ENCODE results near the gene ACSM3.
"Not testable (repeated sequence)": the region's sequence is repeated elsewhere in the genome, so short reads cannot be mapped to it uniquely, and the experiment has no call there.

The ACSM3 gene

DNA sequence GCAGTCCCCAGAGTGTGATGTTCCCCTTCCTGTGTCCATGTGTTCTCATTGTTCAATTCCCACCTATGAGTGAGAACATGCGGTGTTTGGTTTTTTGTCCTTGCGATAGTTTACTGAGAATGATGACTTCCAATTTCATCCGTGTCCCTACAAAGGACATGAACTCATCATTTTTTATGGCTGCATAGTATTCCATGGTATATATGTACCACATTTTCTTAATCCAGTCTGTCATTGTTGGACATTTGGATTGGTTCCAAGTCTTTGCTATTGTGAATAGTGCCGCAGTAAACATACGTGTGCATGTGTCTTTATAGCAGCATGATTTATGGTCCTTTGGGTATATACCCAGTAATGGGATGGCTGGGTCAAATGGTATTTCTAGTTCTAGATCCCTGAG lies 8.0 kb upstream of the ACSM3 start:
- not testable (repeated sequence) for DNase-seq (ENCODE audit: low read depth)

DNA sequence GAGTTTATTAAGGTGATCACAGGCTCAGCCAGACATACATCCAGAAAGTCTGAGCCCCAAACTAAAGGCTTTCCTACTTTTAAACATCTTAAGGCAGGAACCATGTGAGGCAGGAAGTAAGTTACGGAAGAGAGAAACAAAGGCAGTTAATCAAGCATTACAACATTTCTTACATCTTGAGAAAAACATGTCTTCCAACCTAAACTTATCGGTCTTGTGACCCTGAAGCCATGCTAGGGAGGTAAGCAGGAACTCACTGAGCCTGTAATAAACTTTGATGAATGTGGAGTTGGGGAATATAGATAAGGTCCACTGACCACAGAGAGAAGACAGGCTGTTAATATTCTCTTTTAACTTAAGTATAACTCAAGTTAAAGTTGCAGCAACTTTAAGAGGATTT lies 3.5 kb upstream of the ACSM3 start:
- no peak for DNase-seq (ENCODE audit: low read depth)

DNA sequence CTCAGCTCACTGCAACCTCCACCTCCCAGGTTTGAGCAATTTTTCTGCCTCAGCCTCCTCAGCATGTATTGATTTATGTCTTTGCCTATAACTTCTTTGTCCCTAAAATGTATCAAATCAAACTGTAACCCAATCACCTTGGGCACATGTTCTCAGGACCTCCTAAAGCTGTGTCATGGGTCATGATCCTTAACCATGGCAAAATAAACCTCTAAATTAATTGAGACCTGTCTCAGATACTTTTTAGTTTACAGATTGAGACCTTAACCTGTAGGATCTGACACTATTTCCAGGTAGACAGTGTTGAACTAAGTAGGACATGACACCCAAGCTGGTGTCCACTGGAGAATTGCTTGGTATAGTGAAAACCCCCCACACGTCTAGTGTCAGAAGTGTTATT lies 2.6 kb upstream of the ACSM3 start:
- no peak for DNase-seq (ENCODE audit: low read depth)

DNA sequence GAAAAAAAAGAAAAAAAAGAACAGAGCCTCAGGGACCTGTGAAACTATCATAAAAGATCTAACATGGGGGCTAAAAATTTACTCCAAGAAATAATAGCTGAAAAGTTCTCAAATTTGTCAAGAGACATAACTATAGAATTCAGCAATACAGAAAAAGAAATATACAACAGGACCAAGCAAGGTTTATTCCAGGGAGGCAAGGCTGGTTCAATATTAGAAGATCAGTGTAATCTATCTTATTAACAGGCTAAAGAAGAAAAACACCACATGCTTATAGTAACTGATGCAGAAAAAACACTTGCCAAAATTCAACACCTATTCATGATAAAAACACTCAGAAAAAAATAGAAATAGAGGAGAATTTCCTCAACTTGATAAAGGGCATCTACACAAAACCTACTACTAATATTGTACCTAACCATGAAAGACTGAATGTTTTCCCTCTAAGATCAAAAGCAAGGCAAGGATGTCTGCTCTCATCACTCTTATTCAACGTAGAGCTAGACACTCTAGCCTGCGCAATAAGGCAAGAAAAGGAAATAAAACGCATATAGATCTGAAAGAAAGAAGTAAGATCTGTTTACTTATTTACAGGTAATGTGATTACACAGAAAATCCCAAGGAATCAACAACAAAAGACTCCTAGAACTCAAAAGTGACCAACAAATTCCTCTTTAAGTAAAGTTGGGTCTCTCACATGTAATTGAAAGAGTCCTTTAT lies 1.2 kb upstream of the ACSM3 start:
- DNase-seq (ENCODE audit: low read depth), result no peak

DNA sequence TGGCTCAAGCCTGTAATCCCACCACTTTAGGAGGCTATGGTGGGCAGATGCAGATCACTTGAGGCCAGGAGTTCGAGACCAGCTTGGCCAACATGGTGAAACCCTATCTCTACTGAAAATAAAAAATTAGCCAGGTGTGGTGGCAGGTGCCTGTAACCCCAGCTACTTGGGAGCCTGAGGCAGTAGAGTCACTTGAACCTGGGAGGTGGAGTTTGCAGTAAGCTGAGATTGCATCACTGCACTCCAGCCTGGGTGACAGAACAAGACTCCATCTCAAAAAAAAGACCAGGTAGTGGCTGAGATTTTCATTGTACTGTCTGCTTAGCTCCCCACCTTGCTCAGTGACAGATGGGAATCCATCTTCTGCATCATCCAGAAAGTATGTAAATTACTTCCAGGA lies 634 bp downstream of the ACSM3 start:
- DNase-seq (ENCODE audit: low read depth), result not testable (repeated sequence)

DNA sequence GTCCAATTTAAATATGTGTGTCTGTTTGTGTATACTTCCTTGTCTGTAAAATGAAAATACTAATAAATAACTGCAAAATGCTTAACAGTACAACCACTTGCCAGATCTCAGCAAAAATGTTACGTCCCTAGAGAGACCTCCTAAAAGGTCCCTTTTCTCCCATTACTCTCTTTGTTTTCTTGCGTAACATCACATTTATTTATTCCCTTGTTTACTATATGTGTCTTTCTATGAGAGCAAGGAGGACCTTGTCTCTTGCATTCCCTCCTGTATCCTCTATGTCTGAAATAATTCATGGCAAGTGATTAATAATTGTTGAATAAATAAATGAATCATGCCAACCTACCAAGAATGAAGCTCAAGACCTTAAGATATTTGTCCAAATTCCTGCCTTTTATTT lies 1.9 kb downstream of the ACSM3 start:
- DNase-seq (ENCODE audit: low read depth), result no peak

DNA sequence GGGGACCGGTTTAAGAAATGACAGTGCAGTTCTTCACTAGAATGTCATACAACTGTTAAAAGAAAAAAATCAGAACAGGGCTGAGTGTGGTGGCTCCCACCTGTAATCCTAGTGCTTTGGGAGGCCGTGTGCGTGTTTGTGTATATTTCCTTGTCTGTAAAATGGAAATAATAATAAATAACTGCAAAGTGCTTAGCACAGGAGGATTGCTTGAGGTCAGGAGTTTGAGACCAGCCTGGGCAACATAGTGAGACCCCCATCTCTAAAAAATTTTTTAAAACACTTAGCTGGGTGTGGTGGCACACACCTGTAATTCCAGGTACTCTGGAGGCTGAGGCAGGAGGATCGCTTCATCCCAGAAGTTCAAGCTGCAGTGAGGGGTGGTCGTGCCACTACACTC lies 2.5 kb downstream of the ACSM3 start:
- DNase-seq (ENCODE audit: low read depth), result no peak

DNA sequence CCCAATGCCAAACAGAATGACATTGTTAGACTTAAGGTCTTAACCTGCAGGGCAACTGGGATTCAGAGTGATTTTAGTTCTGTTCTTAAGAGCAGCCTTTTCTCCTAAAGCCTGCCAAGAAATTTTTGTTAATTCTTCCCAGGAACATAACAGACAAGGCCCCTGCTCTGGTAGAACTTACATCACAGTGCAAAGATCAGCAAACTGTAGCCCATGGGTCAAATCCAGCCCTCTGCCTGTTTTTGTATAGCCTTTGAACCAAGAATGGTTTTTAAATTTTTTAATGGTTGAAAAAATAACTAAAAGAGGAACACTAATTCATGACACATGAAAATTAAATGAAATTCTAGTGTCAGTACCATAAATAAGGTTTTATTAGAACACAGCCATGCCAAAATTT lies 3.8 kb downstream of the ACSM3 start:
- no peak for DNase-seq (ENCODE audit: low read depth)

DNA sequence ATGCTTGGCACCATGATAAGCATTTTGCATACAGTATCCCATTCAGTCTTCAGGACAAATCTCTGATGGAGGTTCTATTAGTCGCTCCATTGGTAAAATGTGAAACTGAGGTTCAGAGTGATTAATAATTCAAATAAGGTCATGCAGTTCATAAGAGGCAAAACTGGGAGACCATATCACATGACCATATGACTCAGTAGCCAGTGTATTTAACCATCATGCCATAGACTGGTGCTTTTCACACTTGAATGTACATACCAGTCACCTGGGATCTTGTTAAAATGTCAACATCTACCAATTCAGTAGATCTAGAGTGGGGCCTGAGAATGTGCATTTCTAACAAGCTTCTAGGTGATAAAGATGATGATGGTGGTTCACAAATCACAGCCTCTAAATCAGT lies 4.3 kb downstream of the ACSM3 start:
- no peak for DNase-seq (ENCODE audit: low read depth)

DNA sequence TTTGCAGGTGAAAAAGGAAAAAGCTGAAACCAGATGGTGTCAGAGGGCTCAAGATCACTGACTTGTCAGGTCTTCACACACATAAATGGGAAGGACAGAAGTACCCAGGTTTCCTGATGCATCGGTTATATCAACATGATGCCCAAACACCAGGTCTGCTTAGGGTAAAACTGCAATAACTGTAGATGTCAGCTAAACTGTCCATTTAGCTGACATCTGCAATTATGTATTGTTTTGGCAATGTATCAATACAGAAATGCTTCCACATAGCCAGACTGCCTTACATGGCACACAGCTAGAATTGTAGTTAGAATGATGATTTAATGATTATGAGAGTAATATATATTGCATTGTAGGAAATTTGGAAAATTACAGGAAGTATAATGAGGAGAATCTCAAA lies 5.0 kb downstream of the ACSM3 start:
- DNase-seq (ENCODE audit: low read depth), result no peak

DNA sequence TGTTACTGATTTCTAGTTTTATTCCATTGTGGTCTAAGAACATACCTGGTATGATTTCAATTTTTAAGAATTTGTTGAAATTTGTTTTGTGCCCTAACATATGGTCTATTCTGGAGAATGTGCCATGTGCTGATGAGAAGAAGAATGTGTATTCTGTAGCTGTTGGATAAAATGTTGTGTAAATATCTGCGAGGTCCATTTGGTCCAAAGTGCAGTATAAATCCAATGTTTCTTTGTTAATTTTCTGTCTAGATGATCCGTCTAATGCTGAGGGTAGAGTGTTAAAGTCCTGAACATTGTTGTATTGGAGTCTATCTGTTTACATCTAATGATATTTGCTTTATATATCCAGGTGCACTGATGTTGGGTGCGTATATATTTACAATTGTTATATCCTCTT lies 9.9 kb downstream of the ACSM3 start:
- DNase-seq (ENCODE audit: low read depth), result no peak

DNA sequence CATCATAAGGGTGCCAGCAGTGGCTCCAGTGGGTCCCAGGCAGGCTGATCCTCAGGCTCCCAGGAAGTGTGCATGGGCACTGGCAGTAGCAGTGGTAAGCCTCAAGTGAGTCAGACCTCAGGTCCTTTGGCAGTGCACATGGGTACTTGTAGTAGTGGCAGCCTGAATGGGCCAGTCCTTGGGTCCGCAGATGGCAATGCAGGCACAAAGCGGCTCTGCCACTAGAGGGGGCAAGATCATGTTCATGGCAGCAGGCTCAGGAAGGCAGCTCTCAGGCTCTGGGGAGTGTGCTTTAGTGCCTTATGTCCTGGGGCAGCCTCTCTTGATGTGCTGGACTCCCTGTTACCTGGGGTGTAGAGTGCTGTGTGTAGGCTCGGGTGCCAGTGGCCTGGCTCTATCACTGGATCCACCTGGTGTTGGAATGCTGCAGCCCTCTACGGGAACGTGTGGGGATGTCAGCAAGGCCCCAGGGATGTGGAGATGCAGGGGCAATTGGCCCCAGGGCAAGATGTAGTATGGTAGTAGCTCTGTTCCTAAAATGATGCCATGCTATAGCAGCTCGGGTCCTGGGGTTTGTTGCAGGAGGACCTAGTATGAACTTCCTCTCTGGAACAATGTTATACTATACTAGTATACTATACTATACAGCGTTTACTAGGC lies 11.0 kb downstream of the ACSM3 start:
- peak; percentile 55 for DNase-seq (ENCODE audit: low read depth)

DNA sequence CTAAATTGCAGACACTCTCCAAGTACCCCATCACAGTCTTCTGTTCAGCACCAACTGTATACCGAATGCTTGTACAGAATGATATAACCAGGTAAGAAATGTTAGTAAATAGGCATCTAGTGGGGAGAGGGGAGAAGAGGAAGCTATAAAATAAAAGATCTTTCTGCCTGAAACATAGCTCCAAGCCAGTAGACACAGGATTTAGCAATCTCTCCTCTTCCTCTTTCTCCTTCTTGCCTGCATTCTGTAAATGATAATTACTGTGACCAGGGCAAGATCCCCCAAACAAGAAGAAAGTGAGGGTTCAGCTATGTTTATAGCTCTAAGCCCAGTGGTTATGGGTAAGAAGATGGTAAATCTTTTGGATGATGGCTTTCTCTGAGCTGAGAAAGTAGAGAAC lies 17.9 kb downstream of the ACSM3 start:
- DNase-seq (ENCODE audit: low read depth), result no peak

DNA sequence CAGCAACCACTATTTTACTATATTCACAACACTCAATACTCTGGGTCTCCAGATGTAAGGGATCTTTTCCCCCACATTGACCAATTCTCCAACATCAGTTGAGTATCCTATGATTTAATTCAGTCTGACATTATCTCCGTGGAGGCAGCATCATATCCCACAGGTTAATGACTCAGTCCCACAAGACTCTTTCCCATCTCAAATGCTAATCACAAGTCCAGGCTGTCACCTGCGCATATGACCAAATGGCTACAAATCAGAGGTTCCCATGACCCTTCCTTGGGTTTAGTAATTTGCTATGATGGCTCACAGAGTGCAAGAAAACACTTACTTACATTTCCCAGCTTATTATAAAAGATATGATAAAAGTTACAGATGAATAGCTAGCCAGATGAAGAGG lies 18.7 kb downstream of the ACSM3 start:
- no peak for DNase-seq (ENCODE audit: low read depth)

DNA sequence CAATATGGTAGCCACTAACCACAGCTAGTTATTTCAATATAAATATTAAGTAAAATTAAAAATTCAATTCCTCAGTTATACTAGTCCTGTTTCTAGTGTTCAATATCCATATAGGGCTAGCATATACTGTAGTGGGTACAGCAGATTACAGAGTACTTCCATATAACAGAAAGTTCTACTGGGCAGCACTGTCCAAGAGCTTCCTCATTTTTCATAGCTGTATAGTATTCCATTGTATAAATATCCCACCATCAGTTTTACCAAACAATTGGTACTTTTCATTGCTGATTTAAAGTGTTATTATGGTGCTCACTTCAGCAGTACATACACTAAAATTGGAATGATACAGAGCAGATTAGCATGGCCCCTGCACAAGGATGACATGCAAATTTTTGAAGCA lies 20.4 kb downstream of the ACSM3 start:
- DNase-seq (ENCODE audit: low read depth), result no peak

DNA sequence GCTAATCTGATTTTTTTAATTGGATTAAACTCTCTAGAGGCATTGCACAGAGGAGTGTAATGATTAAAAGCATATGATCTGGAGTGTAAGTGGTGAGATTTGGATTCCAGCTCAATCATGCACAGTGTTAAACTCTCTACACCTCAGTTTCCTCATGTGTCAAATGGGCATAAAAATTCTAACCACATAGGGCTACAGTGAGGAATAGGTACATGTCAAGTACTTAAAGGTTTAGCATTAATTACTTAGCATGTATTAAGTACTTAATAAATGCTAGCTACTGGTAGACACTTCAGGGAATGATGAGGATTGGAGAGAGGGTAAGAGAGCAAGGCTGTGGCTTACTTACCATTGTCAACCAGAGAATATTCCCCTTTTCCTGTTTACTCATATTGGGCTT lies 25.3 kb downstream of the ACSM3 start:
- DNase-seq (ENCODE audit: low read depth), result no peak

DNA sequence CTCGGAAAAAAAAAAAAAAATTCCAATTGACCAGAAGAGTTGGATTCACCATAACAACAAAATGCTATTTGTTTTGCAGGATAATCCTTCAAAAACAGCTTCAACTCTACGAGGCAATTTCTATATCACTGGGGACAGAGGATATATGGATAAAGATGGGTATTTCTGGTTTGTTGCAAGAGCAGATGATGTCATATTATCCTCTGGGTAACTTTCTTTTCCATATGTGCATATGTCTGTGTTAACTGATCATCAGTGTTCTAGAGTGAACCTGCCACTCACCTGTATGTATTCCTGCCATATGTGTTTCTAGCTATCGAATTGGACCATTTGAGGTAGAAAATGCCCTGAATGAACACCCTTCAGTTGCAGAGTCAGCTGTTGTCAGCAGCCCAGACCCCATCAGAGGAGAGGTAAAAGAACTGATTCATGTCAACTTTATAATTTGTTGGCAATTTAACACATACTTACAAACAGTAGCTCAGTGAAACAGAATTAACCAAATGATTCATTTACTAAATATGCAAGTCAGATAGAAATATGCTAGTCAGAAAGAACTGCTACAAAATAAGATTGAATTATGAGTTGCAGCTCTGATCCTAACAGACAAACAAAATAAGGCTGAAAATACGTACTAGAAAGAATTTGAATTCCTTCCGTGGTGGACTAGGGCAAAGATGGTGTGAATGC lies 28.3 kb downstream of the ACSM3 start:
- DNase-seq (ENCODE audit: low read depth), result no peak

DNA sequence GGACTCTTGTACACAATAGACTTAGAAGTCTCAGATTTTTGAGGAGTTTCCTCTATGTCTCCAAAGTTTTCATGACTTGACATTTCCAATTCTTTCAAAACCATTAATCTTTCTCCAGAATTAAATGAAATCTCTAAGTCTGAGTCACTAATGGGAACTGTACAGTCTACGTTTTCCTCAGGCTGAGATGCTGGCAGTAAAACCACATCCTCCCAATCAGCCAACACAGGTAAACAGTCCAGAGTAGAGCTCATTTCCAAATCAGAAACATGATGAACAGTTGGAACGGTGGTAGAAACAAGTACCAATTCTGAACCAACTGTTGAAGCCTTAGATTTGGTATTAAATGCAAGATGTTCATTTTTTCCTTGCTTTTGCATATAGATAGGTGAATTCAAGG lies 34.5 kb downstream of the ACSM3 start:
- DNase-seq (ENCODE audit: low read depth), result no peak

DNA sequence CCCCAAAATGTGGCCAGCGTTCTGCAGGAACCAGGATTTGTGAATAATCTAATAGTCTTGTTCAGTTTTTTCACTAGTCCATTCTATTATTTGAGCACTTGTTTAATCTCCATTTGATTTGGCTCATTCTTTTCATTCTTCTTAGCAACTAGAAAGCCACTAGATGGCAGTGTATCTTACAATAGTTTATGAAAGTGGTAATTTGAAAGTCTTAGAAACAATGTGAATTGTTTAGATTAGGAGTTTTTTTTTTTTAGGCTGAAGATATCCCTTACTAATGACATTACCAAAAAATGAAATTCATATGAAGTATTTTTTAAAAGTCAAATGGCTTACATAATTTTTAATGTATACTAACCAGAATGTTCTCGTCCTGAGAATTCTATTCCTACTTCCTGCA lies 35.8 kb downstream of the ACSM3 start:
- DNase-seq (ENCODE audit: low read depth), result no peak

DNA sequence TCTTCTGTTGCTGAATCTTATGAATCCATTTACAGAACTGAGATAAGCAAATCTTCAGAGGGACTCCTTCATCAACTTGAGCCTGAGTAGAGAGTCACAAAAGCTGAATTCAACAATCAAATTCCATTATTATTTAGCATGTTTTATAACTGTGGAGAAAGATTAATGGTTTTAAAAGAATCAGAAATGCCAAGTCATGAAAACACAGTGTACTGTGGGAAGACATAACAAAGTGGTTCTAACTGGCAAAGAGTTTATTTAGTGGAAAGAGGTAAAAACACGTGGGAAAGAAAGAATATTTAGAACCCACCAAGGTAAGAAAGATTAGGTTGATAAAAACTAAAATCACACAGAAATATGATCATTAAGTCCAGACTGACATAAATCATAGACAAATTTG lies 37.5 kb downstream of the ACSM3 start:
- no peak for DNase-seq (ENCODE audit: low read depth)

DNA sequence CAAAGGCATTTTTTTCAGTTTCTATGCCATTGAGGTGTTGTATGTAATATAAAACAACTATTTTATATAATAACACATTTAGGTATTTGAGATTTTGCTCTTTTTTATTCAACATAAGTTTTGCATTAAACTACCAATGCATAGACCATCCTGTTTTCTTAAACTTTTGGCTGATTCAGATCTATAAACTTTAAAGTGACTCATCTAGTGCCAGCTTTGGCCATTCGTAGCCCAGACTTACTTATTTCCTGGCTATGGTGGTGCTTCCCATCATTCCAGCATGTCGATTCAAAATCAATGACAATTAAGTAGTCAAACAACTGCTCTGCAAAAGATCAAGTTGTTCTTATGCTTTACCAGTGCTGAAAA lies 39.4 kb downstream of the ACSM3 start:
- DNase-seq (ENCODE audit: low read depth), result no peak

DNA sequence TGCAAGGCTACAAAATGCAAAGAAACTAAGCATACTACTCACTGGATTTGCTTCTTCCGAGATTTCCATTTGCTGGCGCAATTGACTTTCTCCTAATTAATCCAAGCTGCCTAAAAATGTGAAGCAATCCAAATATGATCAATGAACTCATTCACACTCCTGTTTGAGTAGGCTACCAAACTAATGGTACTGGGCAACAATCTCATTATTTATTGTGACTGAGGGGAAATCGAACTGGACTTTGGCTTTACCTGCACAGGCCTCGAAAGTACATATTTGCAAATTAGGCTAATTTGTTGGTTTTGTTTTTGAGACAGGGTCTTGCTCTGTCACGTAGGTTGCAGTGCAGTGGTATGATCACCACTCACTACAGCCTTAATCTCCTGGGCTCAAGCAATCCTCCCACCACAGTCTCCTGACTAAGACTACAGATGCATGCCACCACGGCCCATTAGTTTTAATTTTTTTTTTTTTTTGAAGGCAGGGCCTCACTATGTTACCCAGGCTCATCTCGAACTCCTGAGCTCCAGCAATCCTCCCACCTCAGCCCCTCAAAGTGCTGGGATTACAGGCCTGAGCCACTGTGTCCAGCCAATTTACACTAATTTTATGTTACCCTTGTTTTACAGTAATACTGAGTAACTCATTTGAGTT lies 39.9 kb downstream of the ACSM3 start:
- no peak for DNase-seq (ENCODE audit: low read depth)

DNA sequence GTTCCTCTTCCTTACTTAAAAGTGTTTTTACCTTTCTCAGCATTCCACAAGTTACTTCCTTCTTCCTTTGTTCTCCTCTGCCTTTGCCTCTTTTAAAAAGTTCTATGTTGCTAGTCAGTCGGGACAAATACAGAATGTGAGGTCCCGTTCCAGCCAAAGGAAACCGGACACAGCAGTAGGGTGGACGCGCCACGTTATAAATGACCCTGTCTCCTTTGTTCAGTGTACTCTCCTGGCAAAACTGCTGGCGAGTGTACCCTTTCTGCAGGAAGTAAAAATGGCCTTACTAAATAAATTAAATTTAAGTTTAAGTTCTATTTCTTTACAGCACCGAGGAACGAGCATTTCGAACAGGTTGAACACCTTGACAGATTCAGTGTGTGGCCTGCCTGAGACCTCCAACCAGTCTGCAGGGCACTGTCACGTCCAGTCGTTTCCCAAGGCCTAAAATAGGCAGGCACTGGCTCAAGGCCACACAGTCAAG lies 41.9 kb downstream of the ACSM3 start:
- DNase-seq (ENCODE audit: low read depth), result not testable (repeated sequence)

All from activated T-cell treated with anti-CD3 and anti-CD28 coated beads for 48 hours (primary cell).